ENCODE data around the gene TNFSF8.

GRCh38 chr9:114936581-114936980 is 6.2 kb upstream of the TNFSF8 start:
- TF ChIP-seq YY1 (IDR thresholded peaks at IDR 0.05; ENCODE audit: insufficient read depth, insufficient read length) = no peak
- no peak for TF ChIP-seq ZNF274 (IDR thresholded peaks at IDR 0.05; ENCODE audit: low read depth, low read length)
